WTC11 (cell line): ENCODE data around the gene EHMT1. TPM values are rescaled to one million over a fixed set of nuclear protein-coding genes. Genes with fewer than 3 reads are reported as not detected.

ENCODE experiments used
- ATAC-seq: fragments of 200-7000 bp; cut with Tn5 transposase; 2 replicates; pipeline ENCODE4 v1.10.0; 2021; ENCODE audit warnings: mild to moderate bottlenecking, moderate library complexity
- CTCF ChIA-PET: fragments of 300-600 bp; sonication (Branson Sonifier 250); formaldehyde crosslinking; loops from one replicate; lab custom pipeline; 2021; ENCODE audit warnings: antibody characterized with exemption; lab: Charles Lee
- POLR2A ChIA-PET: fragments of 350-600 bp; sonication (Branson Sonifier 250); formaldehyde crosslinking; loops from one replicate; lab custom pipeline; 2021; ENCODE audit warnings: antibody characterized with exemption; lab: Charles Lee
- DNase-seq: peaks from one replicate; pipeline ENCODE4 v3.0.0; 2021; ENCODE audit warnings: low spot score
- H3K27ac Mint-ChIP-seq: 2 replicates; pipeline ENCODE4 v1.8.0; 2021; ENCODE audit warnings: mixed read lengths
- H3K27me3 Mint-ChIP-seq: 2 replicates; pipeline ENCODE4 v1.8.0; 2021; ENCODE audit warnings: low read depth, mild to moderate bottlenecking, moderate library complexity, mixed read lengths
- H3K36me3 Mint-ChIP-seq: 2 replicates; pipeline ENCODE4 v1.8.0; 2021; ENCODE audit warnings: mixed read lengths
- H3K4me1 Mint-ChIP-seq: 2 replicates; pipeline ENCODE4 v1.8.0; 2022; ENCODE audit warnings: mixed read lengths
- H3K4me3 Mint-ChIP-seq: 2 replicates; pipeline ENCODE4 v1.8.0; 2021; ENCODE audit warnings: mild to moderate bottlenecking, moderate library complexity, mixed read lengths
- H3K9me3 Mint-ChIP-seq: 2 replicates; pipeline ENCODE4 v1.8.0; 2021; ENCODE audit warnings: mixed read lengths
- E2F4 ChIP-seq: sonication (generic); formaldehyde crosslinking; IDR thresholded peaks from 2 replicates; pipeline ENCODE4 v1.8.1; 2022; ENCODE audit warnings: low read depth, mild to moderate bottlenecking, moderate library complexity, missing genetic modification reagents, borderline replicate concordance
- ERG ChIP-seq: fragments of 250-450 bp; sonication (Bioruptor Pico); IDR thresholded peaks from 2 replicates; pipeline ENCODE4 v1.8.0; 2021; ENCODE audit warnings: mild to moderate bottlenecking
- ESRRA ChIP-seq: sonication (generic); formaldehyde crosslinking; IDR thresholded peaks from 2 replicates; pipeline ENCODE4 v1.8.1; 2022; ENCODE audit warnings: mild to moderate bottlenecking, missing genetic modification reagents, borderline replicate concordance
- ETV6 ChIP-seq: sonication (generic); formaldehyde crosslinking; IDR thresholded peaks from 2 replicates; pipeline ENCODE4 v1.8.1; 2022; ENCODE audit warnings: mild to moderate bottlenecking, missing genetic modification reagents
- GRHL2 ChIP-seq: fragments of 250-450 bp; sonication (Bioruptor Pico); IDR thresholded peaks from 2 replicates; pipeline ENCODE4 v1.8.0; 2022; ENCODE audit warnings: mild to moderate bottlenecking, moderate library complexity; ENCODE audit not compliant: insufficient replicate concordance, severe bottlenecking
- HMGXB4 ChIP-seq: sonication (generic); formaldehyde crosslinking; IDR thresholded peaks from 2 replicates; pipeline ENCODE4 v1.8.1; 2023; ENCODE audit warnings: mild to moderate bottlenecking, moderate library complexity, missing genetic modification reagents
- JUN ChIP-seq: sonication (generic); formaldehyde crosslinking; IDR thresholded peaks from 2 replicates; pipeline ENCODE4 v1.8.0; 2023; ENCODE audit warnings: mild to moderate bottlenecking, missing genetic modification reagents
- MXD4 ChIP-seq: fragments of 250-450 bp; sonication (Bioruptor Pico); IDR thresholded peaks from 2 replicates; pipeline ENCODE4 v1.8.0; 2021; ENCODE audit warnings: mild to moderate bottlenecking, moderate library complexity, borderline replicate concordance
- NFYB ChIP-seq: sonication (generic); formaldehyde crosslinking; conservative IDR thresholded peaks from 2 replicates; pipeline ENCODE4 v1.8.0; 2022; ENCODE audit warnings: low read depth, missing genetic modification reagents
- OVOL2 ChIP-seq: fragments of 250-450 bp; sonication (Bioruptor Pico); IDR thresholded peaks from 2 replicates; pipeline ENCODE4 v1.9.0; 2021; ENCODE audit warnings: mild to moderate bottlenecking, borderline replicate concordance
- SMAD4 ChIP-seq: sonication (generic); formaldehyde crosslinking; IDR thresholded peaks from 2 replicates; pipeline ENCODE4 v1.8.0; 2022; ENCODE audit warnings: mild to moderate bottlenecking, missing genetic modification reagents
- TCF7 ChIP-seq: sonication (generic); formaldehyde crosslinking; IDR thresholded peaks from 2 replicates; pipeline ENCODE4 v1.8.0; 2022; ENCODE audit warnings: mild to moderate bottlenecking, low read depth, missing genetic modification reagents, moderate library complexity
- TEAD1 ChIP-seq: sonication (generic); formaldehyde crosslinking; IDR thresholded peaks from 2 replicates; pipeline ENCODE4 v1.8.0; 2022; ENCODE audit warnings: mild to moderate bottlenecking, missing genetic modification reagents
- ZNF396 ChIP-seq: fragments of 250-450 bp; sonication (Bioruptor Pico); IDR thresholded peaks from 2 replicates; pipeline ENCODE4 v1.8.0; 2021; ENCODE audit warnings: mild to moderate bottlenecking, moderate library complexity, borderline replicate concordance
- ZNF425 ChIP-seq: fragments of 250-450 bp; sonication (Bioruptor Pico); conservative IDR thresholded peaks from 2 replicates; pipeline ENCODE4 v1.9.0; 2021; ENCODE audit warnings: mild to moderate bottlenecking
- total RNA-seq: library from RNA; stranded (reverse); gene quantifications from 3 replicates; pipeline ENCODE4 v1.2.3, GENCODE V29; 2021
- TF ChIP-seq, protein P1 (sequence below): sonication (generic); formaldehyde crosslinking; IDR thresholded peaks from 2 replicates; pipeline ENCODE4 v1.8.0; 2022; ENCODE audit warnings: missing genetic modification reagents
- TF ChIP-seq, protein P2 (sequence below): sonication (generic); formaldehyde crosslinking; IDR thresholded peaks from 2 replicates; pipeline ENCODE4 v1.8.1; 2023; ENCODE audit warnings: mild to moderate bottlenecking, missing genetic modification reagents, moderate library complexity

EHMT1 gene
- total RNA-seq, 1 experiment from 2014 or later, result 170 TPM

DNA sequence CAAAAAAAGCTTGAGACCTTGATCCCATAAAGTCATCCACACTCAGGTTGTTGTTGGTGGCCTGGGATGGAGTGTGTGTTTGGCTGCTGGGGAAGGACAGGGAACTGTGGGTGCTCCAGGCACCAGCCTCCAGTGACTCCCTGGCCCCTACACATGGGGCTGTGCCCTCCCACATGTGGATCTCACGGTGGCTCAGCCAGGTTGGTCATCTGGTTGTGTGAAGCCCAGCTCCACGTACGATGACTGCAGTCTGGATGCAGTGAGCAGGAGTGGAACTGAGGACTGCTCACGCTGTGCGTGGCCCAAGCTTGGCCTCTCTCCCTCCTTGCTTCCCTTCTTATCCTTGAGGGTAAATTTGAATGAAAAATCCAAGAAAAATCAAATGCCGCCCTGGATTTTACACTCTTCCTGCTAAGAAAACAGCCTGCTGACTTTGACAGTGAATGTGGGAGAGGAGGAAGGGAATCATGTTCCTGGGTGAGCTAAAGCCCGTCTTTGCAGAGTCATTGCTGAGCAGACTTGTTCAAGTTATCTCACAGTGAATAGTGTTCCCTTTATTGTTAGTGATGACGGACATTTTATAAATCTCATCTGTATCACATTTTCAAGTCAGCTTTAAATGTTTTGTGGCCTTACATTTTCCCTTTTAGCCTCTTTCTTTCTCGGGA is 193.7 kb downstream of the EHMT1 start (continued):
- TF ChIP-seq ESRRA, result no peak
- no peak for TF ChIP-seq ZNF425 (CRISPR knock-in tag)
- no peak for TF ChIP-seq MXD4 (CRISPR knock-in tag)
- TF ChIP-seq, protein P1, sequence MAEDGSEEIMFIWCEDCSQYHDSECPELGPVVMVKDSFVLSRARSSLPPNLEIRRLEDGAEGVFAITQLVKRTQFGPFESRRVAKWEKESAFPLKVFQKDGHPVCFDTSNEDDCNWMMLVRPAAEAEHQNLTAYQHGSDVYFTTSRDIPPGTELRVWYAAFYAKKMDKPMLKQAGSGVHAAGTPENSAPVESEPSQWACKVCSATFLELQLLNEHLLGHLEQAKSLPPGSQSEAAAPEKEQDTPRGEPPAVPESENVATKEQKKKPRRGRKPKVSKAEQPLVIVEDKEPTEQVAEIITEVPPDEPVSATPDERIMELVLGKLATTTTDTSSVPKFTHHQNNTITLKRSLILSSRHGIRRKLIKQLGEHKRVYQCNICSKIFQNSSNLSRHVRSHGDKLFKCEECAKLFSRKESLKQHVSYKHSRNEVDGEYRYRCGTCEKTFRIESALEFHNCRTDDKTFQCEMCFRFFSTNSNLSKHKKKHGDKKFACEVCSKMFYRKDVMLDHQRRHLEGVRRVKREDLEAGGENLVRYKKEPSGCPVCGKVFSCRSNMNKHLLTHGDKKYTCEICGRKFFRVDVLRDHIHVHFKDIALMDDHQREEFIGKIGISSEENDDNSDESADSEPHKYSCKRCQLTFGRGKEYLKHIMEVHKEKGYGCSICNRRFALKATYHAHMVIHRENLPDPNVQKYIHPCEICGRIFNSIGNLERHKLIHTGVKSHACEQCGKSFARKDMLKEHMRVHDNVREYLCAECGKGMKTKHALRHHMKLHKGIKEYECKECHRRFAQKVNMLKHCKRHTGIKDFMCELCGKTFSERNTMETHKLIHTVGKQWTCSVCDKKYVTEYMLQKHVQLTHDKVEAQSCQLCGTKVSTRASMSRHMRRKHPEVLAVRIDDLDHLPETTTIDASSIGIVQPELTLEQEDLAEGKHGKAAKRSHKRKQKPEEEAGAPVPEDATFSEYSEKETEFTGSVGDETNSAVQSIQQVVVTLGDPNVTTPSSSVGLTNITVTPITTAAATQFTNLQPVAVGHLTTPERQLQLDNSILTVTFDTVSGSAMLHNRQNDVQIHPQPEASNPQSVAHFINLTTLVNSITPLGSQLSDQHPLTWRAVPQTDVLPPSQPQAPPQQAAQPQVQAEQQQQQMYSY (CRISPR knock-in tag), result no peak
- TF ChIP-seq HMGXB4, result no peak
- TF ChIP-seq GRHL2 (CRISPR knock-in tag), result no peak
- no peak for TF ChIP-seq JUN (CRISPR knock-in tag)
- TF ChIP-seq TEAD1 (CRISPR knock-in tag), result no peak

- ChIA-PET CTCF (no interaction called here), POLR2A (no interaction called here)
- H3K27me3 Mint-ChIP-seq, result no peaks in the 10 kb centered on the region
- no peak overlapping the region for H3K27ac Mint-ChIP-seq
- ATAC-seq, result no peak
- TF ChIP-seq ETV6, result no peak
- H3K4me3 Mint-ChIP-seq, result no peak overlapping the region
- H3K4me1 Mint-ChIP-seq, result no peaks in the 10 kb centered on the region
- H3K9me3 Mint-ChIP-seq, result peaks cover 3% of the 10 kb centered on the region; the same call in 1 of the 2 replicates
- peaks cover 48% of the 10 kb centered on the region for H3K36me3 Mint-ChIP-seq
- DNase-seq, result no peak
Observed at GRCh38 chr9:137813167-137813566, 194.4 kb downstream of the EHMT1 start.

DNA sequence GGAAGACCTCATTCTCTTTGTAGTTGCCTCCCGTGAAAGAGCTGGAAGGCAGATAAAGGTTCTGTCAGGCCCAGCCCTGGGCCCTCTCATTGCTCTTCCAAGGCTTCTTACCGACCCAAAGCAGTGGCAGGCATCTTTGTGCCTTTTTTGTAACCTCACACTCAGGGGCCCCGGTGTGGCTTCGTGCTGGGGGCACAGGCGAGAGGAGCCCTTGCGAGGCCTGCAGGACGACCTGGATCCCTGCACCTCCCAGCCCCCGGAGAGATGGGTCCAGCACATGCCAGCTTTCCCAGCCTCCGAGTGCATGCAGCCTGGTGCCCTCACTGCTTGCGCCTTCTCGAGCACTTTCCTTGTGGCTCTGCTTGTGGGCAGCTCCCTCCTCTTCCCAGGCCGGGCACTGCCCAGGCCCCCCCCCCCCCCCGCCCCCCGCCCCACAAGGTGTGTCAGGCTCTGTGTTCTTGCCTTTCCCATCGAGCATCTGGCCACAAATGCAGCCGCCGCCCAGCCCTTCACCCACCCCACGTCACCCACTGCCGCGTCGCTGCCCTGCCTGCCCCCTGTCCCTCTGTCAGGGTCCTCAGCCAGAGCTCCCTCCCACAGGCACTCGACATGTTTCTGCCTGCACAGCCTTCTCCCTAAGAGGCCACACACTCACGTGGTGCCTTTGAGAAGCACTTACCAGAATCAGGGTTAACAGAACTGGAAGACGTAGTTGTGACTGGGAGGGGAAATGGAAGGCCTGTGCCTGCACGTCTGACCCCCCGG is 195.0 kb downstream of the EHMT1 start:
- Mint-ChIP-seq H3K9me3 (peaks cover 5% of the 10 kb centered on the region; the same call in 1 of the 2 replicates), H3K27ac (no peak overlapping the region), H3K4me1 (no peaks in the 10 kb centered on the region), H3K36me3 (peaks cover 50% of the 10 kb centered on the region), H3K27me3 (no peaks in the 10 kb centered on the region), H3K4me3 (no peak overlapping the region)
- DNase-seq (no peak), ATAC-seq (no peak)
- CTCF ChIA-PET, result no interaction called here
- TF ChIP-seq GRHL2 (CRISPR knock-in tag), result no peak
- POLR2A ChIA-PET, result no interaction called here

DNA sequence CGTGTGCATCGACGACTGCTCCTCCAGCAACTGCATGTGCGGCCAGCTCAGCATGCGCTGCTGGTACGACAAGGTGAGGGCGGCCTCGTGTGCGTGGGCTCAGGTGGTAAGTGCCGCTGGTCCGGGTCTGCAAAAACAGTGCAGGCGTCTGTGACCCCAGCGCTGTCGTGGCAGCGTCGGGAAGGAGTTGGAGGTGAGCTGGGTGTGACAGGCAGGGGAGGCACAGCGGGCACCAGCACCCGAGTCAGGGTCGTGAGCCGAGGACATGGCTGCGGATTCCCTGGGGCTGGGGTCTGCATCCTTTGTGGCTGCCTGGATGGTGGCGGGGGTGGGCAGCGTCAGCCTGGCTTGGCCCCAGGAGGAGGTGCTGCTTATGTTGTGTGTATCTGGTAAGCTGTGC is 195.6 kb downstream of the EHMT1 start:
- Mint-ChIP-seq H3K36me3 (peaks cover 50% of the 10 kb centered on the region), H3K4me1 (no peaks in the 10 kb centered on the region), H3K27me3 (no peaks in the 10 kb centered on the region), H3K27ac (no peak overlapping the region), H3K9me3 (peaks cover 5% of the 10 kb centered on the region; the same call in 1 of the 2 replicates), H3K4me3 (no peak overlapping the region)
- DNase-seq, result no peak
- POLR2A ChIA-PET, result no interaction called here
- CTCF ChIA-PET, result no interaction called here
- no peak for ATAC-seq
- TF ChIP-seq SMAD4 (no peak), ESRRA (no peak), ERG (CRISPR knock-in tag) (no peak), OVOL2 (no peak), E2F4 (no peak), TCF7 (CRISPR knock-in tag) (no peak), GRHL2 (CRISPR knock-in tag) (no peak), ZNF396 (CRISPR knock-in tag) (no peak), NFYB (CRISPR knock-in tag) (no peak)
- TF ChIP-seq, protein P2, sequence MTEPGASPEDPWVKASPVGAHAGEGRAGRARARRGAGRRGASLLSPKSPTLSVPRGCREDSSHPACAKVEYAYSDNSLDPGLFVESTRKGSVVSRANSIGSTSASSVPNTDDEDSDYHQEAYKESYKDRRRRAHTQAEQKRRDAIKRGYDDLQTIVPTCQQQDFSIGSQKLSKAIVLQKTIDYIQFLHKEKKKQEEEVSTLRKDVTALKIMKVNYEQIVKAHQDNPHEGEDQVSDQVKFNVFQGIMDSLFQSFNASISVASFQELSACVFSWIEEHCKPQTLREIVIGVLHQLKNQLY, result no peak
